SK-N-MC (cell line): ENCODE measurements around the gene FARS2.

Source experiments
- DNase-seq: peaks from one replicate; pipeline ENCODE4 v3.0.0-alpha.2; 2011; ENCODE audit warnings: low read depth, low spot score
- H3K27ac ChIP-seq: fragments of 200-600 bp; sonication (generic); 2 replicates; pipeline ENCODE4 v1.5.1; 2016; ENCODE audit warnings: mixed run types
- H3K36me3 ChIP-seq: fragments of 200-600 bp; sonication (generic); 2 replicates; pipeline ENCODE4 v1.6.1; 2017; ENCODE audit warnings: antibody characterized with exemption, low read length, mixed read lengths; ENCODE audit not compliant: insufficient read depth
- H3K4me3 ChIP-seq: fragments of 200-600 bp; sonication (generic); 2 replicates; pipeline ENCODE4 v1.5.1; 2016
- H3K9ac ChIP-seq: fragments of 200-600 bp; sonication (generic); 2 replicates; pipeline ENCODE4 v1.8.0; 2017; ENCODE audit warnings: mixed run types, mixed read lengths; ENCODE audit not compliant: insufficient read length
- H3K9me3 ChIP-seq: fragments of 200-600 bp; sonication (generic); 2 replicates; pipeline ENCODE4 v1.6.1; 2017; ENCODE audit warnings: low read depth, mild to moderate bottlenecking, antibody characterized with exemption, low read length, moderate library complexity, mixed read lengths
- EZH2 ChIP-seq: fragments of 200-600 bp; sonication (generic); IDR thresholded peaks from one replicate; pipeline ENCODE4 v1.6.1; 2017; ENCODE audit warnings: antibody characterized with exemption
- FOXP2 ChIP-seq: optimal IDR thresholded peaks from 2 replicates; pipeline ENCODE3; 2011; ENCODE audit warnings: mild to moderate bottlenecking, moderate library complexity; ENCODE audit not compliant: insufficient read depth; ENCODE audit errors: extremely low read length, control extremely low read depth
- POLR2AphosphoS5 ChIP-seq: IDR thresholded peaks from 2 replicates; pipeline ENCODE4 v1.6.1; 2012; ENCODE audit warnings: mild to moderate bottlenecking, low read depth, low read length, borderline replicate concordance

The FARS2 gene

GRCh38 chr6:5481750-5482149, 220.4 kb downstream of the FARS2 start:
- Histone ChIP-seq H3K4me3 (no peak overlapping the region), H3K9me3 (no peaks in the 10 kb centered on the region), H3K27ac (no peak overlapping the region), H3K9ac (no peak overlapping the region), H3K36me3 (no peaks in the 10 kb centered on the region)
- DNase-seq = no peak
- no peak for TF ChIP-seq POLR2AphosphoS5
- TF ChIP-seq EZH2 = no peak
- no peak for TF ChIP-seq FOXP2

GRCh38 chr6:5482619-5483018, 221.3 kb downstream of the FARS2 start:
- Histone ChIP-seq H3K4me3 (no peak overlapping the region), H3K27ac (no peak overlapping the region), H3K9me3 (no peaks in the 10 kb centered on the region), H3K9ac (no peak overlapping the region), H3K36me3 (no peaks in the 10 kb centered on the region)
- TF ChIP-seq EZH2 (no peak), POLR2AphosphoS5 (no peak), FOXP2 (no peak)
- DNase-seq = no peak

- TF ChIP-seq FOXP2 = no peak
- no peak for TF ChIP-seq EZH2
- TF ChIP-seq POLR2AphosphoS5 = no peak
- Histone ChIP-seq H3K9me3 (no peaks in the 10 kb centered on the region), H3K36me3 (no peaks in the 10 kb centered on the region), H3K9ac (no peak overlapping the region), H3K27ac (no peak overlapping the region), H3K4me3 (no peak overlapping the region)
- no peak for DNase-seq
Observed at GRCh38 chr6:5484692-5485091, 223.4 kb downstream of the FARS2 start.

GRCh38 chr6:5486214-5486613, 224.9 kb downstream of the FARS2 start:
- H3K9ac ChIP-seq = no peak overlapping the region
- H3K36me3 ChIP-seq = no peaks in the 10 kb centered on the region
- no peak overlapping the region for H3K4me3 ChIP-seq
- DNase-seq = no peak
- H3K27ac ChIP-seq = no peak overlapping the region
- no peak for TF ChIP-seq EZH2
- TF ChIP-seq FOXP2 = no peak
- TF ChIP-seq POLR2AphosphoS5 = no peak
- no peaks in the 10 kb centered on the region for H3K9me3 ChIP-seq

GRCh38 chr6:5490501-5491069, 229.3 kb downstream of the FARS2 start:
- no peaks in the 10 kb centered on the region for H3K36me3 ChIP-seq
- no peak for TF ChIP-seq EZH2
- TF ChIP-seq POLR2AphosphoS5 = no peak
- TF ChIP-seq FOXP2 = no peak
- no peak overlapping the region for H3K27ac ChIP-seq
- H3K9me3 ChIP-seq = no peaks in the 10 kb centered on the region
- DNase-seq = no peak
- no peak overlapping the region for H3K9ac ChIP-seq
- H3K4me3 ChIP-seq = no peak overlapping the region

GRCh38 chr6:5492356-5492755, 231.0 kb downstream of the FARS2 start:
- H3K9me3 ChIP-seq = no peaks in the 10 kb centered on the region
- H3K4me3 ChIP-seq = no peak overlapping the region
- DNase-seq = no peak
- H3K27ac ChIP-seq = no peak overlapping the region
- TF ChIP-seq EZH2 = no peak
- TF ChIP-seq FOXP2 = no peak
- no peak for TF ChIP-seq POLR2AphosphoS5
- no peak overlapping the region for H3K9ac ChIP-seq
- H3K36me3 ChIP-seq = no peaks in the 10 kb centered on the region

GRCh38 chr6:5493806-5494205, 232.5 kb downstream of the FARS2 start:
- TF ChIP-seq FOXP2 (no peak), POLR2AphosphoS5 (no peak), EZH2 (no peak)
- no peak for DNase-seq

GRCh38 chr6:5497896-5498578, 236.7 kb downstream of the FARS2 start:
- DNase-seq = peak; percentile 88
- Histone ChIP-seq H3K27ac (peak overlapping the region; percentile 82), H3K9me3 (no peaks in the 10 kb centered on the region), H3K4me3 (peak overlapping the region; percentile 60), H3K9ac (no peak overlapping the region), H3K36me3 (no peaks in the 10 kb centered on the region)
- TF ChIP-seq POLR2AphosphoS5 = peak; percentile 14; the same call in 1 of the 2 replicates
- peak; percentile 76 for TF ChIP-seq FOXP2
- no peak for TF ChIP-seq EZH2

More at GRCh38 chr6:5493806-5494205, 232.5 kb downstream of the FARS2 start:
- Histone ChIP-seq H3K4me3 (no peak overlapping the region), H3K9ac (no peak overlapping the region), H3K36me3 (no peaks in the 10 kb centered on the region), H3K9me3 (no peaks in the 10 kb centered on the region), H3K27ac (no peak overlapping the region)

GRCh38 chr6:5498579-5498899, 237.2 kb downstream of the FARS2 start:
- Histone ChIP-seq H3K9ac (no peak overlapping the region), H3K9me3 (no peaks in the 10 kb centered on the region), H3K4me3 (peak overlapping the region; percentile 60), H3K27ac (peak overlapping the region; percentile 82), H3K36me3 (no peaks in the 10 kb centered on the region)
- no peak for DNase-seq
- TF ChIP-seq FOXP2 (no peak), POLR2AphosphoS5 (no peak), EZH2 (no peak)
